GM10847 (cell line): ENCODE results near the gene PARD3B.

Experiments
- POLR2A ChIP-seq: IDR thresholded peaks from 2 replicates; pipeline ENCODE4 v1.6.1; 2011; ENCODE audit not compliant: insufficient read length; ENCODE audit errors: extremely low read depth

Gene PARD3B

GRCh38 chr2:205180730-205181129 lies 635.5 kb downstream of the PARD3B start:
- no peak for TF ChIP-seq POLR2A

GRCh38 chr2:205187731-205188130 lies 642.5 kb downstream of the PARD3B start:
- no peak for TF ChIP-seq POLR2A

GRCh38 chr2:205188239-205189138 lies 643.2 kb downstream of the PARD3B start:
- no peak for TF ChIP-seq POLR2A

- no peak for TF ChIP-seq POLR2A
Observed at GRCh38 chr2:205189301-205189700, 644.0 kb downstream of the PARD3B start.

- no peak for TF ChIP-seq POLR2A
Observed at GRCh38 chr2:205190528-205190927, 645.3 kb downstream of the PARD3B start.

GRCh38 chr2:205193125-205193835 lies 648.0 kb downstream of the PARD3B start:
- TF ChIP-seq POLR2A: no peak

GRCh38 chr2:205193836-205194228 lies 648.6 kb downstream of the PARD3B start:
- TF ChIP-seq POLR2A: no peak

GRCh38 chr2:205197468-205198139 lies 652.3 kb downstream of the PARD3B start:
- no peak for TF ChIP-seq POLR2A

- no peak for TF ChIP-seq POLR2A
Observed at GRCh38 chr2:205198140-205198525, 652.9 kb downstream of the PARD3B start.

- no peak for TF ChIP-seq POLR2A
Observed at GRCh38 chr2:205199165-205199850, 654.0 kb downstream of the PARD3B start.

- no peak for TF ChIP-seq POLR2A
Observed at GRCh38 chr2:205210494-205210893, 665.2 kb downstream of the PARD3B start.

- no peak for TF ChIP-seq POLR2A
Observed at GRCh38 chr2:205212357-205212756, 667.1 kb downstream of the PARD3B start.

GRCh38 chr2:205216092-205216491 lies 670.8 kb downstream of the PARD3B start:
- no peak for TF ChIP-seq POLR2A

- no peak for TF ChIP-seq POLR2A
Observed at GRCh38 chr2:205216580-205216979, 671.3 kb downstream of the PARD3B start.

- no peak for TF ChIP-seq POLR2A
Observed at GRCh38 chr2:205217004-205217403, 671.7 kb downstream of the PARD3B start.
